ENCODE data around the gene FOXP1.

FOXP1 gene

GRCh38 chr3:71378509-71378908 is 205.0 kb downstream of the FOXP1 start:
- DNase-seq = no peak

GRCh38 chr3:71376911-71377310 is 206.6 kb downstream of the FOXP1 start:
- no peak for DNase-seq

GRCh38 chr3:71376503-71376902 is 207.0 kb downstream of the FOXP1 start:
- DNase-seq = no peak

- no peak for DNase-seq
Measured at GRCh38 chr3:71374582-71374981, 208.9 kb downstream of the FOXP1 start.

- no peak for DNase-seq
Measured at GRCh38 chr3:71372911-71373637, 210.5 kb downstream of the FOXP1 start.

GRCh38 chr3:71372241-71372768 is 211.2 kb downstream of the FOXP1 start:
- DNase-seq = no peak

GRCh38 chr3:71371282-71371681 is 212.2 kb downstream of the FOXP1 start:
- DNase-seq = peak in 9 of 56 donors; percentile 1 to 50 (median 31)

- no peak for DNase-seq
Measured at GRCh38 chr3:71370467-71370866, 213.1 kb downstream of the FOXP1 start.

- no peak for DNase-seq
Measured at GRCh38 chr3:71369701-71370391, 213.7 kb downstream of the FOXP1 start.

- DNase-seq = no peak
Measured at GRCh38 chr3:71366988-71367604, 216.4 kb downstream of the FOXP1 start.

GRCh38 chr3:71361334-71361890 is 222.1 kb downstream of the FOXP1 start:
- DNase-seq = no peak

- no peak for DNase-seq
Measured at GRCh38 chr3:71360764-71361163, 222.8 kb downstream of the FOXP1 start.

- DNase-seq = no peak
Measured at GRCh38 chr3:71360180-71360579, 223.3 kb downstream of the FOXP1 start.

- DNase-seq = no peak
Measured at GRCh38 chr3:71358243-71358642, 225.3 kb downstream of the FOXP1 start.

- DNase-seq = no peak
Measured at GRCh38 chr3:71356265-71356664, 227.3 kb downstream of the FOXP1 start.

- no peak for DNase-seq
Measured at GRCh38 chr3:71355862-71356261, 227.7 kb downstream of the FOXP1 start.

GRCh38 chr3:71355037-71355436 is 228.5 kb downstream of the FOXP1 start:
- DNase-seq = no peak

GRCh38 chr3:71351403-71352149 is 232.0 kb downstream of the FOXP1 start:
- DNase-seq = no peak

- DNase-seq = no peak
Measured at GRCh38 chr3:71350998-71351397, 232.5 kb downstream of the FOXP1 start.

- DNase-seq = no peak
Measured at GRCh38 chr3:71348831-71349230, 234.7 kb downstream of the FOXP1 start.

GRCh38 chr3:71348001-71348632 is 235.4 kb downstream of the FOXP1 start:
- DNase-seq = no peak

All from nucleus accumbens (tissue), 56 donors.